C4-2B (cell line): ENCODE measurements around the gene WWOX.
"Not testable (repeated sequence)": the region's sequence is repeated elsewhere in the genome, so short reads cannot be mapped to it uniquely, and the experiment has no call there.

ENCODE experiments used
- H3K27ac ChIP-seq: fragments of 450-650 bp; 2 replicates; pipeline ENCODE4 v1.5.1; 2017
- CTCF ChIP-seq: fragments of 450-650 bp; conservative IDR thresholded peaks from 2 replicates; pipeline ENCODE4 v1.5.1; 2017; ENCODE audit warnings: mild to moderate bottlenecking
- ZFX ChIP-seq: fragments of 450-650 bp; IDR thresholded peaks from 2 replicates; pipeline ENCODE4 v1.6.1; 2017

Gene WWOX

GRCh38 chr16:78596996-78597422 lies 497.6 kb downstream of the WWOX start:
- H3K27ac ChIP-seq, result no peak overlapping the region
- TF ChIP-seq CTCF (no peak), ZFX (no peak)

DNA sequence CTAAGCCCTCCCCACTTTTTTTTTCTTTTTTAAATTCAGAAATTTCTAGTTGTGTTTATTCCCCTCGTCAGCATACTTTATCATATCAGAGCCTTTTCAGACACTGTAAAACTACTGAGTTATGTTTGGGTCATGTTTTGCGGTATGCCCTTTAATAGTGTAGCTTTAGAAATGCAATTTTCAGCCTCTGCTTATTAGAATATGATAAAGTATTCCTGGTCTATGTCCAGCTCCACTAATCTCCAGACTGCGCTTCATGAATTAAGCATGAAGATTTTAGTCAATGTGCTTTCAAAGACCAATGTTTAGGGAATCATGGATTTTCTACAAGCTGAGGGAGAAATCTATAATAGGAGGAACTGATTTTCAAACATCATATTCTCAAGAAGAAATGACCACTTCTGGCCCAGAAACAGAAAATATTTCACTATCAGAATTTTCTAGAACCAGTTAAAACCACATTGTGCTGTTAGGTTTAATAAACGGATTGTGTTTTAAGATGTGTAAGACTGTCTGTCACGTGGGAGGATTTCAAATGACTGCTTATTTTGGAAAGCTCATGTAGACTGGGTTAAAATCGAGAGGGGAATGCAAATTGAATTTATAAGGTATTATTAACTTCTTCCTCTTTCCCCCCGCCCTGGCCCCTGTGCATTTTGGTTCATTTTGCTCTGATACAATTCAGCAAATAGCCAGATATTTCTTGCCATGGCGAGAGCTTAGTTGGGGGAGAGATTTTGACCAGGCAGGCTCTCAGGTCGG lies 498.5 kb downstream of the WWOX start:
- TF ChIP-seq ZFX (no peak), CTCF (no peak)

DNA sequence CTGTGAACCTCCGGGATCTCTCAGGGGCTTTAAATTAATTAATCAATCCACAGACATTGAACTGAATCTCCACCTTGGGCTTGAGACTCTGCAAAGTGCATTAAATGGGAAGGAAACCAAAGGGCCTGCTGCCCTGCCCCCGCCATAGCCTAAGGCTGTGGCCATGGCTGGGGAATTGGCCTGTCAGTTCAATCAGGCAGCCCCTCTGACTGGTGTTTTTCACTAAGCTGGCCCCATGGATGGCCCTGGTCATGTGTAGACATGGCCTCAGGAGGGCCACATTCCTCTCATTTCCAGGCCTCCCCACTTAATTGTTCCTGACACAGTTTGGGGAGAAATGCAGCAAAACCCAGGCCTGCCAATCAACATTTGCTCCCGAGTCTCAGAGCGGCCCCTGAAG lies 499.8 kb downstream of the WWOX start:
- H3K27ac ChIP-seq, result no peak overlapping the region
- TF ChIP-seq ZFX (no peak), CTCF (no peak)

More for the DNA sequence above, 498.5 kb downstream of the WWOX start:
- no peak overlapping the region for H3K27ac ChIP-seq

GRCh38 chr16:78604423-78605062 lies 505.1 kb downstream of the WWOX start:
- H3K27ac ChIP-seq, result not testable (repeated sequence)

DNA sequence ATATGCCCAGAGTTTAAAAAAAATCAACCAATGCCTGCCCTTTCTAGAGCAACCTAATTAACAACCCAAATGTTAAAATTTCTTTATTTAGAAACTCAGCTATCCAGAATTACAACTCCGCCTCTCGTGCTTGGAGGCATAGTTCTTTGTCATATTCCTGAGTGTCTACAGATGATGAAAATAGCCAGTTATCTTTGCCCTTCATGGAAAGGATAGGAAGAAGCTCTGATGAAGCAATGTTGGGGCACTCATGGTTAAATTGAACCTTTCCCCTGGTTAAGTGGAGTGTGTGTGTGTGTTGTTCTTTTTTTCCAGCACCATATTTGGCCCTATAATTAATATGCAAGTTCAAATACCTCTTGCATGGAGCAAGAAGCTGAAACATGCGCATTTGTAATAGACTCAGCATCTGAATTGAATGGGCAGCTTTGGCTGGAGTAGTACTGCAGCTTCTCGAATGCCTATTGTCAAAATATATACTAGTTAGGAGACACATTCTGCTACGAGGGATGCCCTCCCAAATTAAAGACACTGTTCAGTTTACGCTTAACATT lies 506.2 kb downstream of the WWOX start:
- no peak for TF ChIP-seq ZFX
- no peak for TF ChIP-seq CTCF
- H3K27ac ChIP-seq, result no peak overlapping the region

DNA sequence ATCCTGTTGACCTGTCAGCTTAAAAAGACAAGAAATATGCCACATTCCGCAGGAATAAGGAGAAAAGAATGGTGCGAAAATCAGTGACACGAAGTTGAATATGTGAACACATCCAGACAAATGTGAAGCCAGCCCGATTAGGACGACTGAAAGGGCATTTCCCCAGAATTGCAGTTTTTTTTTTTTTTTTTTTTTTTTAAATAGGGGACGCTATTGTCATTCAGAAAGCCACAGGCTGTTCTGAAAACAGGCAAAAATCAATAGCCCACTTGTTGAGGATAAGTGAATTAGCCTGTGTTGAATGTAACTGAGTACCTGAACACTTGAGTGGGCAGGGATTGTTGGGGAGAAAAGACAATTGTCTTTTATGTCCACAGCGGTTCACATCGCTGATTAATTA lies 507.1 kb downstream of the WWOX start:
- H3K27ac ChIP-seq, result no peak overlapping the region

DNA sequence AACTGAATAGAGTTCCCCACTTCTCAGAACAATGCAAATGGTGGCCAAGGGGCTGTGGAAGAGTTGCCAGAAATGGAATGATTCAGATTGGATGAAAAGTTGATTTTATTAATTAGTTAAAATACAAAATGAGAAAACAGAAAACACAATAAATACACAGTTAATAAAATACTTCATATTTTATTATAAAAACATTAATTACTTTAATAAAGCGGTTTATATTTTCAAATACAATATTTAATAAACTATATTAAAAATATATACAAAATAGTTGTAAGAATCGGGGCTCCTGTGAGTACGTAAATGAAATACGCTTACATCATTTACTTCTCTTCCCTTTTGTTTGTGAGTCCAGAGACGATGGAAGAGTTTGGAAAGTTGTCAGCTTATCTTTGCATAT lies 507.6 kb downstream of the WWOX start:
- no peak for TF ChIP-seq CTCF
- no peak for TF ChIP-seq ZFX
- H3K27ac ChIP-seq, result no peak overlapping the region

More for the DNA sequence above, 507.1 kb downstream of the WWOX start:
- TF ChIP-seq CTCF (no peak), ZFX (no peak)

DNA sequence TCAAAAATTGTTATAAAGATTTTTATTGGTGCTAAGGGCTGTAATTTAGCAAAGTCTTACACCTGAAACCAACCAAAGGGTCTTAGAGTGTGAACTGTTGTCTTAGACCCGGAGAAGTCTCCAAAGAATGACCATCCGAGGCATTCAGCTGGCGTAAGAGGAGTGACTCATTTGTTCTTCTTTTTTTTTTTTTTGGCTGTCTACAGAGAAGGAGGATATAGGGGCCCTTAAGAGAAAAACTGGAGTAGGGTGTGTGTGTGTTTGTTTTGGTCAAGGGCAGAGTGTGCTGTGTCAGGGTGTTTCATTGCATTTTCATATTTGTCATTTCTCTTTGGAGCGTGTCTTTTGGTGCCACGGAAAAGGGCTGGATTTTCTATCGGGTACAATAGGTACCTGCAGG lies 508.0 kb downstream of the WWOX start:
- H3K27ac ChIP-seq, result no peak overlapping the region
- TF ChIP-seq CTCF, result no peak
- no peak for TF ChIP-seq ZFX
